Ovary (tissue), 9 donors: ENCODE results near the gene PDE4D. TPM values are rescaled to one million over a fixed set of nuclear protein-coding genes. Genes with fewer than 3 reads are reported as not detected.

Experiments
- DNase-seq, 5 donors: peaks; one replicate each; pipeline ENCODE4 v3.0.0-alpha.2; 2019 to 2020
- H3K27ac ChIP-seq, 2 donors: fragments of 200-600 bp; one replicate each; pipeline versions ENCODE4 v1.5.1 to v1.8.0; 2019 to 2022
- H3K27me3 ChIP-seq: fragments of 200-600 bp; one replicate; pipeline ENCODE4 v1.8.0; 2022
- H3K36me3 ChIP-seq: fragments of 200-600 bp; sonication (generic); one replicate; pipeline ENCODE4 v1.5.1; 2019
- H3K4me1 ChIP-seq: one replicate; pipeline ENCODE4 v1.8.1; 2013; ENCODE audit warnings: mild to moderate bottlenecking, moderate library complexity; ENCODE audit not compliant: insufficient read depth
- H3K4me3 ChIP-seq: fragments of 200-600 bp; sonication (generic); one replicate; pipeline ENCODE4 v1.5.1; 2017
- H3K9me3 ChIP-seq, 2 donors: fragments of 200-600 bp in 1 of 2; sonication (generic) in 1 of 2; one replicate each; pipeline versions ENCODE4 v1.5.1 to v1.8.1; 2013 to 2019; ENCODE audit warnings: mild to moderate bottlenecking in 1 of 2, moderate library complexity in 1 of 2
- CTCF ChIP-seq, 3 donors: fragments of 450-650 bp in 2 of 3; fragments of 200-600 bp in 1 of 3; IDR thresholded peaks; one replicate each; pipeline versions ENCODE4 v1.5.1 to v1.8.0; 2016 to 2022; ENCODE audit warnings: antibody characterized with exemption in 3 of 3, mild to moderate bottlenecking in 1 of 3
- EP300 ChIP-seq: sonication (generic); formaldehyde crosslinking; IDR thresholded peaks from one replicate; pipeline ENCODE4 v1.6.1; 2017; ENCODE audit warnings: antibody characterized with exemption
- POLR2A ChIP-seq: fragments of 450-650 bp; IDR thresholded peaks from one replicate; pipeline ENCODE4 v1.6.1; 2017; ENCODE audit warnings: antibody characterized with exemption, mild to moderate bottlenecking, moderate library complexity
- WGBS, 3 donors: extraction: QIAGEN DNeasy Blood & Tissue Kit in 1 of 3; methylation state at CpG; one replicate each; pipeline versions ENCODE4 v1.1.5 to v1.1.7; 2013 to 2017; 5-methylcytosine and 5-hydroxymethylcytosine counted together
- intact Hi-C, 4 donors: fragments of 100-400 bp; cut with DNase I; formaldehyde crosslinking; loops; one replicate each; pipeline versions ENCODE4 v1.11.0 to v1.15.1; 2022 to 2023
- polyA plus RNA-seq, 2 donors: library from polyadenylated mRNA; stranded (reverse); fragments of 200-250 nt in 1 of 2; fragments of 350-450 nt in 1 of 2; fragmentation: Illumina TruSeq in 1 of 2; extraction: RNeasy Lipid Tissue Mini Kit (QIAGEN cat#74804) in 1 of 2; gene quantifications; one replicate each; pipeline ENCODE4 v1.2.3, GENCODE V29; 2013 to 2014
- total RNA-seq, 7 donors: library from RNA; depleted of rRNA in 2 of 7; stranded (reverse); fragments of >200 nt in 2 of 7; fragmentation: NEBNext Ultra II Directional in 3 of 7; extraction: Animal tissue kit (Norgen Biotek cat#: 25700) in 3 of 7; gene quantifications; one replicate each; pipeline versions ENCODE4 v1.1.0 to v1.2.4, GENCODE V29; 2016 to 2023
- donor health status: DM: no; HTN: no; CAD: no; lungs with moderate emphysema.
- donor health status: DM: no; HTN: no; CAD: no.
- donor health status: Bipolar disorder and iron deficiency.
- donor health status: DM: yes; HTN: yes; CAD: no.
- donor health status: DM: no; HTN: no; CAD: no.
- donor health status: DM: yes; HTN: yes; CAD: no.

Gene PDE4D
- total and polyA plus RNA-seq, 9 donors: 1.3 to 67.6 (median 8.4) TPM

GRCh38 chr5:59301727-59302126, 591.8 kb downstream of the PDE4D start:
- H3K27me3 ChIP-seq: no peaks in the 10 kb centered on the region
- no peak overlapping the region for H3K27ac ChIP-seq
- H3K36me3 ChIP-seq: no peaks in the 10 kb centered on the region
- 89 to 94% (median 90%) methylated on average over 4 of the region's 4 CpGs for WGBS, 3 donors
- TF ChIP-seq POLR2A (no peak), CTCF (IDR thresholded peaks at IDR 0.05) (no peak), EP300 (no peak)
- no peaks in the 10 kb centered on the region for H3K9me3 ChIP-seq
- H3K4me1 ChIP-seq: no peaks in the 10 kb centered on the region
- intact Hi-C loops: no loop called here
- no peak for DNase-seq
- no peak overlapping the region for H3K4me3 ChIP-seq

GRCh38 chr5:59300930-59301329, 592.6 kb downstream of the PDE4D start:
- Histone ChIP-seq H3K36me3 (no peaks in the 10 kb centered on the region), H3K9me3 (no peaks in the 10 kb centered on the region), H3K27ac (no peak overlapping the region), H3K4me1 (peaks cover 1% of the 10 kb centered on the region), H3K27me3 (no peaks in the 10 kb centered on the region), H3K4me3 (no peak overlapping the region)
- no peak for TF ChIP-seq POLR2A
- TF ChIP-seq EP300: no peak
- no peak for TF ChIP-seq CTCF (IDR thresholded peaks at IDR 0.05)
- DNase-seq: no peak
- intact Hi-C loops: no loop called here
- 98 to 100% (median 100%) methylated on average over 1 of the region's 1 CpG for WGBS, 3 donors

- Histone ChIP-seq H3K36me3 (no peaks in the 10 kb centered on the region), H3K4me1 (peaks cover 1% of the 10 kb centered on the region), H3K27ac (no peak overlapping the region), H3K27me3 (no peaks in the 10 kb centered on the region), H3K4me3 (no peak overlapping the region), H3K9me3 (no peaks in the 10 kb centered on the region)
- WGBS, 3 donors: 61 to 71% (median 64%) methylated on average over 3 of the region's 3 CpGs
- no peak for DNase-seq
- intact Hi-C loops: no loop called here
- TF ChIP-seq POLR2A: no peak
- no peak for TF ChIP-seq EP300
- no peak for TF ChIP-seq CTCF (IDR thresholded peaks at IDR 0.05)
Observed at GRCh38 chr5:59299006-59299405, 594.5 kb downstream of the PDE4D start.

GRCh38 chr5:59296317-59297264, 596.9 kb downstream of the PDE4D start:
- no peaks in the 10 kb centered on the region for H3K9me3 ChIP-seq
- no peaks in the 10 kb centered on the region for H3K27me3 ChIP-seq
- peak overlapping the region; percentile 19 for H3K4me3 ChIP-seq
- WGBS, 3 donors: 14 to 24% (median 14%) methylated on average over 5 of the region's 5 CpGs
- TF ChIP-seq EP300: no peak
- no peak for TF ChIP-seq CTCF (IDR thresholded peaks at IDR 0.05)
- no peak for TF ChIP-seq POLR2A
- peaks cover 1% of the 10 kb centered on the region for H3K4me1 ChIP-seq
- H3K27ac ChIP-seq: no peak overlapping the region
- DNase-seq: no peak
- no peaks in the 10 kb centered on the region for H3K36me3 ChIP-seq
- intact Hi-C loops: no loop called here
